ENCODE measurements around the gene STRIP2.
"Not testable (repeated sequence)": the region's sequence is repeated elsewhere in the genome, so short reads cannot be mapped to it uniquely, and the experiment has no call there.

STRIP2 gene

GRCh38 chr7:129423700-129424410, 10.4 kb upstream of the STRIP2 start:
- no peak for DNase-seq

DNA sequence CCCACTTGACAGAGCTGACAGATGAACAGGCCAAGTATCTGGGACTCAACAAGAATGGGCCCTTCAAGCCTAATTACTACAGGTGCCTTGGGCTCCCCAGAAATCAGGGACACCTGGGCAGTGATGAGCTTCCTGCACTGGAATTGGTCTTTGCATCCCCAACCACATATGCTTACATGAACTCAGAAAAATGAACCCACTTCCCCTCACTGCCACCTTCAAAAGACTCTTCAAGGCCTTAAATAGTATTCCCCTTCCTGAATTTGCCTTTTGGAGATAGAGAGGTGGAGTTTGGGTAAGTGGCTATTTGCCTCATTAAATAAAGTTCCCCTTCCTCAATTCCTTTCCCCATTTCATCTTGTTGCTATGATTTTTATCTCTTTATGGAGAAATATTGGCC, 7.8 kb upstream of the STRIP2 start:
- DNase-seq = no peak

- no peak for DNase-seq
Observed at GRCh38 chr7:129427526-129428045, 6.6 kb upstream of the STRIP2 start.

DNA sequence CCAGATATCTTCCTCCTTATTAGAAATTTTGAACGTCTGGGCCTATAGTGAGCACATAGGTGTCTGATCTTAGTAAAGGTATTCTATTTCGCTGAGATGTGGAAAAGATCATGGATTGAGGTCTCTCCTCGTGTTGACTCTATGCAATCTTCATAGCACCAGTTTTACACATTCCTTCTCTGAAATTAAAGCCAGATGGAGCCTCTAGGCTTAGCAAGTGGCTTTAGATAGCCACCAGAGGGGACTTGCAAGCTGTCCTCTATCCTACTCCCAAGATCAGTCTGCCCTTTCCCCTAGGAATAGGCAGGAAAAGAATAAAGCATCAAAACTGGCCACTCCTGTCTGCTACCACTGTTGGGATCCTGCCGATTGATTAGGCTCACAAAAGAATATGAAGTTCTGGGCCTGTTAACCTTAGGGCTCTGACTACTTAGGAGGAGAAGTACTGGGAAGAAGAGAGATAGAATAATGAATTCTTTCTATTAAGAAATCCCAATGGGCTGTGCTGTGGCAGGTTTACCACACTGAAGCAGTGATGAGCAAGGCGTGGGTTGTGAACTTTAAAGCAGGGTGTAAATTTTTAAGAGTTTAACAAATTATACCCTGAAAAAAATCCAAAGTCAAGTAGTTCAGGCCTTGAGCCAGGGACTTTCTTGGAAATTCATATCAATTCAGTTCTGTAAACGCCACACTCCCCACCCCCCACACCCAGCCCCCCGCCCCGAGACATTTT, 2.2 kb upstream of the STRIP2 start:
- DNase-seq = no peak

DNA sequence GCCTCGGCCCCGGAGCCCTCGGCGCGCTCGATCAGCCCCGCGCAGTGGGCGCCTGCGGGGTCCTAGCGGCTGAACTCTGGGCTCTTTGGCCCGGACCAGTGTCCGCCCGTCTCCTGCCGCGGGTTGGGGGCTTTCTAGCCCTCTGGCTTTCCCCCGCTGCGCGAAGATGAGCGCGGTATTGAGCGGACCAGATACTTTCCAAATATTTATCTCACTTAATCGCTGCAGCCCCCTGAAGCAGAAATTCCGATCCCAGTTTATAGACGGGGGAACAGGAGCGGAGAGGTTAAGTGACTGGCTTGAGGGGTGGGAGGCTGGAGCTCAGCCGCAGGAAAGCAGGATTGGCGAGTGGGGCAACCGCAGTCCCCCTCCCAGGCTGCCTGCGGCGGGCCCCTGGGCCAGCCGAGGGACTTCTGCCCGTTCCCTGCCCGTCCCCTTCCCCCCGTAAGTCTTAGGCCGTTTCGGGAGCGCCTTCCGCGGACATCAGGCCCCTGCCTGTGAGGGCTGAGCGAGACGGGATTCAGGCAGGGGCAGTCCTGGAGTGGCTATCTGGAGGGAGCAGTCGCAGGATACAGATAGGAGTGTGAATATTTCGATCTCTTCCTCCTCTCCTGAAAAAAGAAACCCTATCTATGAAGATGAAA, 565 bp downstream of the STRIP2 start:
- DNase-seq = no peak

DNA sequence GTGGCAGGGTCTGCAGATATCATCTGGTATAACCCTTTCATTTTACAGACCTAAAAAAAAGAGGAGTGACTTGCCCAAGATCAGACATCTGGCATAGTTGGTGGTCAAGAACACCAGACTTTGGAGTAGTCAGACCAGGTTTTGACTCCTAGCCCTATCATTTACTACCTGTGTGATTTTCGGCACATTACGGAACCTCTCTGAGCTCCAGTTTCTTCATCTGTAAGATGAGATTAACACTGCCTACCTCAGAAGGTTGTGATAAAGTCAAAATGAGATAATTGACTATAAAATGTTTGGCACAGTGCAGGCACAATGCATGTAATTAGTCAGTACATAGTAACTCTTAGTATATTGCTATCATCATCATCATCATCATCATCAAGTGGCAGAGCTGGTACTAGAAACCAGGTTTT, 1.2 kb downstream of the STRIP2 start:
- no peak for DNase-seq

- DNase-seq = no peak
Observed at GRCh38 chr7:129436335-129436923, 2.2 kb downstream of the STRIP2 start.

DNA sequence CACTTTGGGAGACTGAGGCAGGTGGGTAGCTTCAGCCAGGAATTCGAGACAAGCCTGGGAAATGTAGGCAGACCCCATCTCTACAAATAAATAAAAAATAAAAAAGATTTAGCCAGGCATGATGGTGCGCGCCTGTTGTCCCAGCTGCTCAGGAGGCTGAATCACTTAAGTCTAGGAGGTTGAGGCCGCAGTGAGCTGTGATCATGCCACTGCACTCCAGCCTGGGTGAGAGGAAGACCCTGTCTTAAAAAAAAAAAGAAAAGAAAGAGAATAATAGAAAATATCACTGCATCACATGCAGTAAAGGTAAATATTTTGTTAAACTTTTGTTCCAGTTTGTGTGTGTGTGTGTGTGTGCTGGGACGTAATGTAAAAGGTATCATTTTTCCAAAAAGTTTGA, 3.0 kb downstream of the STRIP2 start:
- DNase-seq = no peak

- no peak for DNase-seq
Observed at GRCh38 chr7:129438281-129438838, 4.1 kb downstream of the STRIP2 start.

DNA sequence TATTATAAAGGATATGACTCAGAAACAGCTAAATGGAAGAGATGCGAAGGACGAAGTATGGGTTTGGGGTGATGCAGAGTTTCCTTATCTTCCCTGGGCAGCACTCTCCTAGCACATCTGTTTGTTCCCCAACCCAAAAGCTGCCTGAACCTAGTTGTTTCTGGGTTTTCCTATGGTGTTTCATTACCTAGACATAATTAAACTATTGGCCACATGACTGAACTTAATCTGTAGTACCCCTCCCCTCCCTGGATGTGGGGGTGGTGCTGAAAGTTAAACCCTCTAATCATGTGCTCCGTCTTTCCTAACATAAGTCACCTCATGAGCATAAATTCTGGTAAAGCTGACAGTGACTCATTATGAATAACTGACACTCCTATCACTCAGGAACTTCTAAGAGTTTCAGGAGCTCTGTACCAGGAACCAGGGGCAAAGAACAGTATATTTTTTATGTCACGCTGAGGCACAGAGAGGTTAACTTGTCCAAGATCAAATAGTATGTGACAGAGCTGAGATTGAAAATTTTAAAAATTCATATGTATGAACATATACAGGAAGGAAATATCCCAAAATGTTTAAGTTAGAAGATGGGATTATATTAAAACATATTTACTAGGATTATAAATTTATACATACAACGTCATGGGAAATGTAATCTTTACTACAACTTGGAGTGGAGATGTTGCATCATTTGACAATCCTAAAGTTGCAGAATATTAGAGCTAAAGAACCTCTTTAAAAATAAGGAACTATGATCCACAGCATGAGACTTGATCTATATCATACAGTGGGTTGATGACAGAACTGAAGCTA, 4.8 kb downstream of the STRIP2 start:
- no peak for DNase-seq

GRCh38 chr7:129439963-129440625, 5.9 kb downstream of the STRIP2 start:
- DNase-seq = no peak

DNA sequence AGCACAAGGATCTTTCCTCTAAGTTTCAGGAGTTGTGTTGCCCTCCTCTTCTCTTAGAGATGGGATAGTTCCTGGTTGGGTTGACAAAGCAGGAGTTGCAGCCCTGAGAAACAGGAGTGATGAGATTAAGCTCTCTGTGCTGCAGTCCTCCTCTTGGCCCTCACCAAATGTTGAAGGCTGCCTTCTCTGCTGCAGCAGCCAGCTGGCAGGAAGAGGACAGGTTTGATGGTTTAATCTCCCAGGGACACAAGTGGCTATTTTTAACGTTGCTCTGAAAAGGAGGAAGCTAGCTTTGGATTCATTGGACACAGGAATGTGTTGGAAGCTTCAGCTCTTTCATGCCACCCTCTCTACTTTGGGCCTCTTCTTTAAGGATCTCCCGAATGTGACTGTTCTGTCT, 9.4 kb downstream of the STRIP2 start:
- no peak for DNase-seq

GRCh38 chr7:129444776-129445175, 10.5 kb downstream of the STRIP2 start:
- DNase-seq = not testable (repeated sequence)

- DNase-seq = not testable (repeated sequence)
Observed at GRCh38 chr7:129446925-129447324, 12.7 kb downstream of the STRIP2 start.

DNA sequence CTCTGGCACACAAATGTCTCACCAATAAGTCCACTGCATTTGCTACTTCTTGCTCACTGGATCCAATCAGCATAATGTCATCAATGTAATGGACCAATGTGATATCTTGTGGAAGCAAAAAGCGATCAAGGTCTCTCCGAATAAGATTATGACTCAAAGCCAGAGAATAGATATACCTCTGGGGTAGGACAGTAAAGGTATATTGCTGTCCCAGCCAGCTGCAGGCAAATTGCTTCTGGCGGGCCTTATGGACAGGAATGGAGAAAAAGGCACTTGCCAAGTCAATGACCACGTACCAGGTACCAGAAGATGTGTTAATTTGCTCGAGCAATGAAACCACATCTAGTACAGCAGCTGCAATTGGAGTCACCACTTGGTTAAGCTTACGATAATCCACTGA, 13.2 kb downstream of the STRIP2 start:
- not testable (repeated sequence) for DNase-seq

DNA sequence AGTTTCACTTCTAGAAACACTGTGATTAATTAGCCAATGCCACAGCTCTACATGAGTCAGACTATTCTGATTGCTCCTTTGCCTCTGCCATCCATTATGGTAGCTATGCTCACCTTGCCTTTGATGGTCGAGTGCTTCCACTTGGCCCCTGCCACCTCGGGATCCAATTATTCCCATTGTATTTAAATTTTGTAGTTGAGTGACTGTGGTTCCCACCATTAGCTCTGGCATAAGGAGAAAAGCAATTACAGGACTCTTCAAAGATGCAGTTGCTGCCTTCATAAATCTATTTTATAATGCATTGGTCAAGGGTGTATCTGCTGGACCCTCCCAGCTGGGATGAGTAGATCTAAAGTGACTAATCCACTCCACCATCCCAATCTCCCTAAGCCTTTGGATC, 14.4 kb downstream of the STRIP2 start:
- not testable (repeated sequence) for DNase-seq

DNA sequence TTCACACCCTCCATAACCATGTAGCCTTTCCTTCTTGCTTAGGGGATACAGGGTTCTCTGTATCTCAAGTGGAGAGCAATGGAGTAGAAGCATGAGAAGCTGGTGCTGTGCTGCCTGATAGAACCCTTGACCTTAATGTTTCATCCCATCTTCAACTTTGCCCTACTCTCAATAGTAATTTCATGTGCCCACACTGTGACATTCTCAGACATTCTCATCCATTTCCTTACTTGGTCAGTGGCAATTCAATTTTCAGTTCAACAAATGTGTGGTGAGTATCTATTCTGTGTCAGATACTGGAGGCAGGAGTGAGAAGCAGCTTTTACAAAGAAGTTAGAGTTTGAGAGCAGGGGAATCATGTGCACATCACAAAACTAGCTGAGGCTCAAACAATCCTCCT, 16.1 kb downstream of the STRIP2 start:
- no peak for DNase-seq

- no peak for DNase-seq
Observed at GRCh38 chr7:129452589-129453231, 18.5 kb downstream of the STRIP2 start.

DNA sequence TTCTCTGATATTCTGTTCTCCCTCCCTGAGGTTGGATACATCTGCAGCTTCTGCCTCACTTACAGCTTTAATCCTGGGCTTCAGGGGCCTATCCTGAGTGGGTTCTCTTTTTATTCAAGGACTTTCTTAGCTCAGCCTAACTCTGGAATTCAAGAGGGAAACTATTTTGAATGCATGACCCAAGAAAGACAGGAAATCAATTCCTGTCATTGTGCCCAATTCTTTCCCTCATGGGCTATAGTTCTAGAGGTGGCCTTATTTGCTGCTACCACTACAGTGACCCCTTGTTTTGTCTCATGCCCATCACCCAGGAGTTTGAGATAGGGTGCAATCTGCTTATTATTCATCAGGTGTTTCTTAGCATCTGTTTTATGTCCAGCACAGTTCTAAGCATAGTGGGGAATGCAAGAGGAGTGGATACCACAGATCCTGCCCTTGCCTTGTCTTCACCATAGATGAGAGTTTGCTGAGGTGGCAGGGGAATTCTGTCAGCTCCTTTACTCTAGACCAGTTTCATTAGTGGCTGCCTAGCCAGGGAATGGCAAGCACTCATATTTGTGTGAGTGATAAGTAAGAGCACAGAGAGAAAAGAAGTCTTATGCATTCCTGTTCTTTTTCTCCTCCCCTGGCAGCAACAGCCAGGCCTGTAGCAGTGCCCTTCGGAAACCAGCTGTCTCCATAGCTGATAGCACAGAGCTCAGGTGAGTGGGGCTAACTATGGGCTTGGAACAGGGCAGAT, 19.4 kb downstream of the STRIP2 start:
- DNase-seq = no peak

DNA sequence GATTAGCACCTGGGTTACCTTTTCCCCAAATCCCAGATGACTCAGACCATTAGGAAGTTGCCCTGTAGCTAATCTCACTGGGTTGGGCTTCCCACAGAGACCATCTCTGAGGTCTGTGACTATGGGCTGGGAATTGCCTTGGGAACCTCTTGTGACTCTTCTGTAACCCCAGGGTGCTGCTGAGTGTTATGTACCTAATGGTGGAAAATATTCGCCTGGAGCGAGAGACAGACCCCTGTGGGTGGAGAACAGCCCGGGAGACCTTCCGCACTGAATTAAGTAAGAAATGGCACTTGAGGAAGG, 20.0 kb downstream of the STRIP2 start:
- DNase-seq = no peak

GRCh38 chr7:129456421-129456820, 22.2 kb downstream of the STRIP2 start:
- no peak for DNase-seq

All from CD4-positive, alpha-beta T cell treated with Interleukin-1 beta for 1 hour (primary cell).